Measurements from ENCODE around the gene PSMA8. TPM values are rescaled to one million over a fixed set of nuclear protein-coding genes. Genes with fewer than 3 reads are reported as not detected.
"Not testable (repeated sequence)": the region's sequence is repeated elsewhere in the genome, so short reads cannot be mapped to it uniquely, and the experiment has no call there.

The PSMA8 gene
- total and polyA plus RNA-seq, 9 donors, result 0.12 to 0.25 (median 0.16) TPM; not detected in 5

GRCh38 chr18:26121476-26121875 is 12.2 kb upstream of the PSMA8 start:
- H3K36me3 ChIP-seq, result no peaks in the 10 kb centered on the region
- 51 to 65% (median 59%) methylated on average over 1 of the region's 1 CpG for WGBS, 3 donors

GRCh38 chr18:26121994-26122393 is 11.7 kb upstream of the PSMA8 start:
- H3K4me3 ChIP-seq; H3K9me3 ChIP-seq; DNase-seq; H3K4me1 ChIP-seq (ENCODE audit: insufficient read depth); H3K36me3 ChIP-seq; intact Hi-C loops (cut with DNase I); H3K27ac ChIP-seq; H3K27me3 ChIP-seq: not testable (repeated sequence)
- WGBS, 3 donors, result 64 to 67% (median 65%) methylated on average over 2 of the region's 2 CpGs

More at GRCh38 chr18:26121476-26121875, 12.2 kb upstream of the PSMA8 start:
- Histone ChIP-seq H3K4me1 (ENCODE audit: insufficient read depth) (no peaks in the 10 kb centered on the region), H3K4me3 (no peak overlapping the region), H3K27me3 (no peaks in the 10 kb centered on the region), H3K9me3 (no peaks in the 10 kb centered on the region), H3K27ac (no peak overlapping the region)
- DNase-seq, result no peak
- TF ChIP-seq POLR2A (IDR thresholded peaks at IDR 0.05) (no peak), CTCF (IDR thresholded peaks at IDR 0.05) (no peak), EP300 (IDR thresholded peaks at IDR 0.05) (no peak)
- intact Hi-C loops (cut with DNase I), result no loop called here

DNA sequence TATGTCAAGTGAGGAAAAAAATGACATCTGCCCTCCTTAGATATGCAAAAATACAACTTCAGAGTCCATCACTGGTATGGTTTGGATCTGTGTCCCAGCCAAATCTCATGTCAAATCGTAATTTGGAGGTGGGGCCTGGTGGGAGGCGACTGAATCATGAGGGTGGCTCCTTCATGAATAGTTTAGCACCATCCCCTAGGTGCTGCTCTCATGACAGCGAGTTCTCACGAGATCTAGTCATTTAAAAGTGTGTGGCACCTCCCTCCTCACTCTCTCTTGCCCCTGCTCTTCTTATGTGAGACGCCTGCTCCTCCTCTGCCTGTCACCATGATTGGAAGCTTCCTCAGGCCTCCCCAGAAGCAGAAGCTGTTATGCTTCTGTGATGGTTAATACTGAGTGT is 5.9 kb upstream of the PSMA8 start:
- no peaks in the 10 kb centered on the region for H3K36me3 ChIP-seq
- WGBS, 3 donors, result 73 to 84% (median 82%) methylated on average over 5 of the region's 5 CpGs
- no peaks in the 10 kb centered on the region for H3K4me1 ChIP-seq (ENCODE audit: insufficient read depth)
- no peak for DNase-seq
- H3K4me3 ChIP-seq, result no peak overlapping the region
- intact Hi-C loops (cut with DNase I), result no loop called here
- H3K27me3 ChIP-seq, result no peaks in the 10 kb centered on the region
- H3K9me3 ChIP-seq, result no peaks in the 10 kb centered on the region
- TF ChIP-seq CTCF (IDR thresholded peaks at IDR 0.05), result no peak
- no peak for TF ChIP-seq EP300 (IDR thresholded peaks at IDR 0.05)
- TF ChIP-seq POLR2A (IDR thresholded peaks at IDR 0.05), result no peak
- no peak overlapping the region for H3K27ac ChIP-seq

GRCh38 chr18:26128192-26128591 is 5.5 kb upstream of the PSMA8 start:
- H3K27ac ChIP-seq; H3K4me3 ChIP-seq; H3K27me3 ChIP-seq; intact Hi-C loops (cut with DNase I); DNase-seq; H3K9me3 ChIP-seq; H3K4me1 ChIP-seq (ENCODE audit: insufficient read depth); H3K36me3 ChIP-seq: not testable (repeated sequence)
- 73 to 89% (median 86%) methylated on average over 2 of the region's 2 CpGs for WGBS, 3 donors

- no peak for DNase-seq
- intact Hi-C loops (cut with DNase I), result no loop called here
- Histone ChIP-seq H3K4me3 (no peak overlapping the region), H3K9me3 (no peaks in the 10 kb centered on the region), H3K36me3 (no peaks in the 10 kb centered on the region), H3K27me3 (no peaks in the 10 kb centered on the region), H3K27ac (no peak overlapping the region), H3K4me1 (ENCODE audit: insufficient read depth) (no peaks in the 10 kb centered on the region)
- TF ChIP-seq EP300 (IDR thresholded peaks at IDR 0.05), result no peak
- WGBS, 3 donors, result 79 to 88% (median 86%) methylated on average over 6 of the region's 6 CpGs
Observed at GRCh38 chr18:26134107-26134506, 438 bp downstream of the PSMA8 start.

DNA sequence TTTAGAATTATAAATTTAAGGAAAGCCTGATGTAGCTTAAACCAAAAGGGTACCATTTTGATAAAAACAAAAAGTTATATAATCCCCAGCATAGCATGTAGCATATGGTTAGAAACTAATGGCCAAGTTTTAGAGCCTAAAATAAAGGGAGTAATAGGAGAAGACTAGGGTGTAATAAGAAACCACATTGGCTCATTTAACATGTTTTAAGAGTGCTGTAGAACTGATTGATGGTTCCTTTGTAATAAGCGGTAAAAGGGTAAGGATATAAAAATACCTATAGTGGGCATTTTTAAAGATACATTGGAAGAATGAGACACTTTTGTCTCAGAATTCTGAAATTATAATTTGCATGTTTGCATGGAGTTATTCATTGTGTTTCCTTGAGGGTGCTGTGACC is 1.9 kb downstream of the PSMA8 start:
- intact Hi-C loops (cut with DNase I), result no loop called here
- no peaks in the 10 kb centered on the region for H3K4me1 ChIP-seq (ENCODE audit: insufficient read depth)
- no peak overlapping the region for H3K4me3 ChIP-seq
- TF ChIP-seq EP300 (IDR thresholded peaks at IDR 0.05) (no peak), POLR2A (IDR thresholded peaks at IDR 0.05) (no peak), CTCF (IDR thresholded peaks at IDR 0.05) (no peak)
- no peaks in the 10 kb centered on the region for H3K36me3 ChIP-seq
- no peak overlapping the region for H3K27ac ChIP-seq
- no peaks in the 10 kb centered on the region for H3K27me3 ChIP-seq
- DNase-seq, result no peak
- H3K9me3 ChIP-seq, result no peaks in the 10 kb centered on the region
- WGBS, 3 donors, result 77 to 99% (median 95%) methylated on average over 1 of the region's 1 CpG
